Putamen (tissue), 1 donor: Measurements from ENCODE around the gene NEMF.
A peak's percentile ranks its signal among the peaks of the same experiment; 100 is the strongest.
"Not testable (repeated sequence)": the region's sequence is repeated elsewhere in the genome, so short reads cannot be mapped to it uniquely, and the experiment has no call there.

Source experiments
- DNase-seq: peaks from one replicate; pipeline ENCODE4 v3.0.0-alpha.2; 2016; ENCODE audit warnings: low spot score

NEMF gene

DNA sequence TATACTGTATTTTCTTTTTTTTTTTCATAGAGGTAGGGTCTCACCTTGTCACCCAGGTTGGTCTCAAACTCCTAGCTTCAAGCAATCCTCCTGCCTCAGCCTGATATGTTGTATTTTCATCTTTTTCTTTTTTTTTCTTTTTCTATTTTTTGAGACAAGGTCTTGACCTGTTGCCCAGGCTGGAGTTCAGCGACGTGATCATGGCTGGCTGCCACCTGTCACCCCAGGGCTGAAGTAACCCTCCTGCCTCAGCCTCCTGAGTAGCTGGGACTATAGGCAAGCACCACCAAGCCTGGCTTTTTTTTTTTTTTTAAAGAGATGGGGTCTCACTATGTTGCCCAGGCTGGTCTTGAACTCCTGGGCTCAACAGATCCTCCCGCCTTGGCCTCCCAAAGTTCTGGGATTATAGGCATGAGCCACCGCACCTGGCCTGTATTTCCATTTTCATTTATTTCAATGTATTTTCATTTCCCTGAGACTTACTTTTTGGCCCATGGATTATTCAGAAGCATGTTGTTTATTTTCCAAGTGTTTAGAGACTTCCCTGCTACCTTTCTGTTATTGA, 24.1 kb upstream of the NEMF start:
- no peak for DNase-seq

GRCh38 chr14:49875640-49876198, 23.1 kb upstream of the NEMF start:
- DNase-seq, result no peak

GRCh38 chr14:49873548-49873947, 21.0 kb upstream of the NEMF start:
- DNase-seq, result not testable (repeated sequence)

- DNase-seq, result no peak
Measured at GRCh38 chr14:49870908-49871307, 18.3 kb upstream of the NEMF start.

DNA sequence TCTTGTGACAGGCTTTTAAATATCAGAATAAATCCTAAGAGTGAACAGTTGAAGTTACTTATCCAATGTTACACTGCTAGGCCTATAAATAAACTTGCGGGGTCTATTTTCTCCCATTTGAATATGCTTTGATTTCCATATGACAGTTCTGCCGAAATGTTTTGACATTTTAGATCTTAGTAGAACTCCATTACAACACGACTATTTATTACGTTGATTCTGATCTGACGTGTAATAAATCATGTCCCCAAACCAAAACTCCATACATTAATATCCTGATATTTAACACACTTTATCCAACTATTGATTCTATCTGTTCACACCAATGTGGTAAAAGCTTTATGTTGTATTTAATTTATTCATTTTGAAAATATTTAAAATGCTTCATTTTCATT, 16.1 kb upstream of the NEMF start:
- no peak for DNase-seq

- peak; percentile 90 for DNase-seq
Measured at GRCh38 chr14:49867831-49868719, 15.5 kb upstream of the NEMF start.

- peak; percentile 56 for DNase-seq
Measured at GRCh38 chr14:49865431-49865859, 12.9 kb upstream of the NEMF start.

- no peak for DNase-seq
Measured at GRCh38 chr14:49863487-49864281, 11.1 kb upstream of the NEMF start.

- DNase-seq, result peak; percentile 88
Measured at GRCh38 chr14:49862089-49862673, 9.6 kb upstream of the NEMF start.

GRCh38 chr14:49861699-49862088, 9.1 kb upstream of the NEMF start:
- peak; percentile 61 for DNase-seq

DNA sequence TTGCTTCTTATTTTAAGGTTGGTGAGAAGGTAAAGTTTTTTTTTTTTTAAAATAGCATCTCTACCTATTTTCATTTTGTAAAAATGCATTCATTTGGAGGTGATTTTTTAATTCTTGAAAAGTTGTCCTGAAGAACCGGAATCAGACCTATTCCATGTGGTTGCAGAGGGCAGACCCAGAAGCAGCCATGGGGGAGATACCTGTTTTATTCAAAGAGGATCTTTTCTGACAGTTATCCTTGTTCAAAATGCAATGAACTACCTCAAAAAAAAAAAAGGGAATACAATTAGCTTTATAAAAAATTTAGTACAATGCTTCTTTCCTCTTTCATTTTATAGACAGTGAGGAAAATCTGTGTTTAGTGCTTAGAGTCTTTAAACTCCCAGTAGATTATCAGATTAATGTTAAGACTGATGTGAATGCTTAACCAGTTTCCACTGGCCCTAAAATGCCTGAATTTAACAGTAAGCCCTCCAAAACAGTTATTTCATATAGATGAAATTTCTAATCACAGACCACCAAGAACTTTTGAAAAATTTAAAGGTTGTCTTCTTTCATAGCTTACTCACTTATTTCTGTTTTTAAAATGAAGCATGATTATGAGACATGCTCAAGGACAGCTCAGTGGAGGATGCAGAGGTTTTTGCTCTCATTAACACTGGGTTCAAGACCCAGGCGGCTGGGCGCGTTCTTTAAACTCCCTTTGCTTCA, 8.6 kb upstream of the NEMF start:
- DNase-seq, result no peak

DNA sequence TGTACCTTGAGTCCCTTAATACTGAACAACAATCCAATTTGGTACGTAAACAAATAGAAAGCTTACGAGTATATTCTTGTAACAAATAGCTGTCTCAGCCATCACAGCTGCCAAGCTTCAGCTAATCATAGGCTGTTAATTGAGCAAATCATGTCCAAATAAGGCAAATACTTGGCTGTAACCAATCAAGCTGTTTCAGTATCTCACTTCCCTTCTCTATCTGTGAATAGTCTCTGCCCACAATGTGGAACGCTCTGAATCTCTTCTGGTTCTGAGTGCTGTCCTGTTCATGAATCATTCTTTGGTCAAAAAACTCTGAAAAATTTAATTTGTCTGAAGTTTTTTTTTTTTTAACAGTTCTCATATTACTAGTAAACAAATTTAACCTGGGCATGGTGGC, 5.8 kb upstream of the NEMF start:
- no peak for DNase-seq

GRCh38 chr14:49857427-49858003, 4.9 kb upstream of the NEMF start:
- no peak for DNase-seq

GRCh38 chr14:49853572-49854375, 1.2 kb upstream of the NEMF start:
- DNase-seq, result peak; percentile 72

DNA sequence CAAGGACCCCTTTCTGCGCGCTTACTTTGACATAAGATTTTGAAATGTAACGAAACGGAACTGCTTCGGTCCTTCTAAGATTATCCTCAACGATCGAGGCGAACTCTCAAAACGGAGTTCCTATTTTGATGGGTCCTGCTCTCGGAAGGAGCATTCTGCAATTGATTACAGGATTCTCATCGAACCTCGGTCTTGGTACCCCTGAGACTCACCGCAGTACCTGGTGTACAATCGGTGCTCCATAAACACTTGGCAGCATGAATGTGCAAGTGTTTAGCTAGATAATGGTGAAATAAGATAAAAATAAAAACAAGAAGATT, 530 bp upstream of the NEMF start:
- no peak for DNase-seq

DNA sequence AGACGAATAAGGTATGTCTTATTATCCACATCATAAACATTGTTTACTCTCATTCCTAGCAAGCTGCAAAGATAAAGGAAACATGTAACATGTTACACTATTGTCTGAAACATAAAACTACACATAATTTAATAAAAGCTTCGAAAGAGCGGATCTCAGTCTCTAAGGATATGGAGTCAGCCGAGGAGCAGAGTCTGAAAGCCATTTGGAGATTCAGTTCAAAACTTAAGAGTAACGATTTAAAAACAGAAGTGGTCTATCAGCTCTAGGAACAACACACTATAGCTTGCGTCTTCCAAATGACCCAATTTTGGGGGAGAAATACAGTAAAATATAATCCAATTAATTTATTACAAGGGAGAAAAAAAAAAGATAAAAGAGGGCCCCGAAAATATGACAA, 775 bp downstream of the NEMF start:
- no peak for DNase-seq

GRCh38 chr14:49849213-49849847, 3.3 kb downstream of the NEMF start:
- no peak for DNase-seq

DNA sequence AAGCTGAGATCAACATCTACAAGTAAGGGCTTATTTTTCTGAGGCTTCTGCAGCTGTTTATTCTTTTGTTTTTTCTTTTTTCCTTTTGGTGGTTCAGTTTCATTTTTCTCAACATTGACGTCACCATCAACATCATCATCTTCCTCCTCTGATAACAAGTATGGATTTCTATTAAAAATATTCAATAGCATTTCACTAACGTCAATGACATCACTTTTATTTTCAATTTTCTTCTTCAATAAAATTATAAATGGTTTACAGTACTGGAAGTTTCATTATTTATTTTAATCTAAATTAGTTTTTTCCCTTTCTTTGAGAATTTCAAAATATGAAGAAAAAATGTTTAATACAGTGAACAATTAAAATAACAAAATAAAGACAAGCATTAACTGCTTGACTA, 23.9 kb downstream of the NEMF start:
- DNase-seq, result no peak

GRCh38 chr14:49820176-49820575, 32.4 kb downstream of the NEMF start:
- no peak for DNase-seq

GRCh38 chr14:49816844-49817243, 35.7 kb downstream of the NEMF start:
- DNase-seq, result no peak
